Lower leg skin (tissue), 3 donors: ENCODE data around the gene LYPD4.

Source experiments
- CTCF ChIP-seq, 3 donors: fragments of 450-650 bp; IDR thresholded peaks; one replicate each; pipeline ENCODE4 v1.5.1; 2016; ENCODE audit warnings: antibody characterized with exemption in 3 of 3, mild to moderate bottlenecking in 3 of 3, moderate library complexity in 2 of 3
- POLR2A ChIP-seq, 2 donors: fragments of 450-650 bp; IDR thresholded peaks; one replicate each; pipeline ENCODE4 v1.6.1; 2016 to 2017; ENCODE audit warnings: antibody characterized with exemption in 2 of 2, mild to moderate bottlenecking in 1 of 2, moderate library complexity in 1 of 2

GRCh38 chr19:41872775-41873647 lies 28.5 kb upstream of the LYPD4 start:
- no peak for TF ChIP-seq CTCF (IDR thresholded peaks at IDR 0.05)
- TF ChIP-seq POLR2A (IDR thresholded peaks at IDR 0.05) = no peak
